ENCODE results near the gene DDX52.
A peak's percentile ranks its signal among the peaks of the same experiment; 100 is the strongest.

DDX52 gene

DNA sequence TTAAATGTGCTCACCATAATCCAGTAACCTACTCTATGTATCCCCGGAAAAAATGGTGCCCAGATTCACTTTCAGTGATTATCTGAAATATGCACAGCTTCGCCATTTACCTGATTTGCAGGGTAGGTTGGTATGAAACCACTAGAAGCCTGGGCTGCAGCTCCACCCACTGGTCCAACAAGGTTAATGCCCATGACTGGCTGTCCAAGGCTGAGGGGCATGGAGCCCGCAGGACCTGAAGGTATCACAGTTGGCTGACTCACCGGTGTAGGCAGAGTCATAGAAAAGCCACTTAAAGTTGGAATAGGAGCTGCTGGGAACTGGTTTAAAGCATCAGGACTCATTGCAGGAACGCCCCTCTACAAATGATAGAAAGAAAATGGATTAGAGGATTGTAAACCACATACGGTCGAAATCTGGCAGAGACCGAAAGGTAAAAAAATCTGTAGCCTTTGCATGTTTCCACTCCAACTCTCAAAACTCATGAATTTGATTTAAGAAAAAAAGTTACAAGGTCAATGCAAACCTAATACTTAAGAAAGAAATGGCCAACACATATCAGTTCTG is 72.6 kb downstream of the DDX52 start:
- peak; percentile 31 for DNase-seq

DNA sequence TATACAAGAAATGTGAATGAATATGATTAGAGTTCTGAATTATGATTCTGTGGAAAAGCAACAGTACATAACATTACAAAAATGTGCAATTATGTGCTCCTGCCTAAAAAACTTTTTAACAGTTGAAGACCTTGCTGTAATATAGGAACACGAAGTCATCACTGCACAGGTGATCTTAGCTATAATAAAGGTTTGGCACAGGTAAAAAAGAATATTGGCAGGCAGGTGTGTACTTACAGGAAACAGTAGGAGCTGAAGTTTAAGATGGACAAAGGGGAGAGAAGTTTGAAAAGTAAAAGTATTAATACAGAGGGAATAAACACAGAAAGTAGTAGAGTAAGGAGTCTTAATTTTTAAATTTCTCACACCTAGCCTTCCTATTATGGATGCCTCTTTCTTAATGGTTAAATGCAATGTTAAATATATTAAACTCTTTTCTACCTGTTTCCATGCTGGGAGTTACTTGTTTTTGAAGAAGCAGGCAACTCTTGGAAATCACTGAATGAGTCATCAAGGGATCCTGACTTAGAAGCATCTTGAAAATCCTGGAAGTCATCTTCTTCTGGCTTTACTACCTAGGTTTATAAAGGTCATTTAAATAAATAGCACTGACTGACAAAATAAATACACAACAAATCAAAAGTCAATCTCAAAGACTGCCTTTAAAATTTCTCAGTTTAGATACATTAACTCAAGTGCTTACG is 74.7 kb downstream of the DDX52 start:
- DNase-seq: no peak

DNA sequence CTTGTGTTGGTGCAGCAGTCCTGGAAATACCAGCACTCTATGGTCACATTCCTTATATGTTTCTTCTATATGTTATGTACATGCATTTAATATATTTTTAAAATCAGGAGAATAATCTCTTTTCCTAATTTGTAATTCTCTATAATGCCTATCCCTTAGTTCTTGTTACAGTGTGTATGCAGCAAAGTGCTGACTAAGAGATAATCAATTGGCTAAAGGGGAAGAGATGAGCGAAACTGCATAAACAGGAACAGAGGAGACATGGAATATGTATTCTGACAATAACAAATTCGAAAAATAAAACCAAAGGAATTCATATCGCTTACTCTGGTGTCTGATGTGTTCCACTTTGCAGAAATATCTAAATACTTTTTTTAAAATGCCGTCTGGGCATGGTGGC is 75.7 kb downstream of the DDX52 start:
- no peak for DNase-seq

DNA sequence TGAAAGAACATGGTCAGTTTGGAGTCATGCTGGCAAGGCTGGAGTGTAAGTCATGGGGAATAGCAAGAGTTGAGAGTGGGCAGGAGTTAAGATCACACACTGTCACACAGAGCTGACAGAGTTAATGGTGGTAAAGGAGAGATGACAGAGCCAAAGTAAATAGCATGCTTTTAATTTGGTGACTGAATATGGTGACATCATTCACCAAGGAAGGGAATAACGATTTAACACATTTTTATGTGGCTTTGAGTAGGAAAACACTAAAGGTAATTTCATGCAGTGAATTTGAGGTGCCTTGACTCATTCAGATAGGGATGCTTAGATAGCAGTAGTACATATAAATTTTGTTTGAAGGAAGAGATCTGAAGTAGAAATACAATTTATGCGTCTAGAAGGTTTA is 76.1 kb downstream of the DDX52 start:
- DNase-seq: no peak

DNA sequence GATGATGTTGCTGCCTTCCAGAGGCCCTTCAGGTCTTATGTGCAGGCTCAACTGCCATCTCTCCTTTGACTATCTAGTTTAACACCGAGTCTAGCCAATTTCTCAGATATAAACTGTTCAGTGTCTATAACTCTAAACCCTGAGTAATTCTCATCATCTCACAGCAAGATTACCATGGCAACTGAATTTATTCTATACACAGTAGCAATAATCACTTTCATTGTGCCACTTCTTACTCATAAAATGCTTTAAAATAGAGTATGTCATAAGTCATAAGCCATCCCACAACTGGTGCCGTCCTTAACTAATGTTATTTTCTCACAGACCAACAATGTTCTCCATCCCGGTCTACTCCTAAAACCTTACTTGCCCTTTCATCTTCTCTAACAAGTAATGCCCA is 79.0 kb downstream of the DDX52 start:
- DNase-seq: no peak

DNA sequence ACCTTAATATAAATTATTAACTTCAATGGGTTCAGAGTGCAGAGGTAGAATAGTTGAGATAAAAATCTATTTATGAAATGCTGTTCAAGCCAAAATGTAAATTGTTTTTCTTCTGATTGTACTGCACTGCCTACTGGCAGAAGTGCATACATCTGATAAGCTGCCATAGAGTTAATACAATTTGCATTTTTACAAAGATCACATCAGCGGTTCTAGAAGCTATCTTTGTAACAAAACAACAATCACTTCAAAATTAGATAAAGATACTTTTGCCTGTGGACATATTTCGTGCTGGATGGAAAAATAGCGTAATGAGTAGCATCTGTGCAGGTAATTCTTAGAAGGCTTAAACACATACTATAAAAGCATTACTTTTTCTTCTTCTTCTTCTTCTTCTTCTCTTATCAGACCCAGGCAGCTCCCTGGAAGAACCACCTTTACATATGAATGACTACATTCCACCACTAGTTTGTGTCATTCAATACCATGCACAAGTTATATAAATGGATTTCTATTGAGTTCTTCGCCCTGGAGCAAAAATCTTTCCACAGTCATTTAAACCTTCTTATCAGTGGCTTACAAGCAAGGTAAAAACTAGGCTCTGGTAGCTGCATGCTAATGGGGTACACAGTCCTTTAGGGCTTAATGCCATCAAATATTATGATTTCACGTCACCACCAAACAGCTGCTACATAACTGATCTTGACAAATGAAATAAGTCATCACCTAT is 81.1 kb downstream of the DDX52 start:
- no peak for DNase-seq
